BE2C (cell line): ENCODE data around the gene TMEM132E.

Source experiments
- DNase-seq: peaks from one replicate; pipeline ENCODE4 v3.0.0-alpha.2; 2020
- H3K27me3 ChIP-seq: fragments of 250-450 bp; sonication (Bioruptor Pico); 2 replicates; pipeline ENCODE4 v1.5.1; 2020; ENCODE audit warnings: mild to moderate bottlenecking
- H3K36me3 ChIP-seq: fragments of 250-450 bp; sonication (Bioruptor Pico); 2 replicates; pipeline ENCODE4 v1.5.1; 2020; ENCODE audit warnings: mild to moderate bottlenecking
- H3K4me1 ChIP-seq: fragments of 250-450 bp; sonication (Bioruptor Pico); 2 replicates; pipeline ENCODE4 v1.5.1; 2020
- H3K4me3 ChIP-seq: 2 replicates; pipeline ENCODE4 v1.5.1; 2011; ENCODE audit warnings: low read depth, low read length
- H3K9me3 ChIP-seq: fragments of 250-450 bp; sonication (Bioruptor Pico); 2 replicates; pipeline ENCODE4 v1.5.1; 2020
- TF ChIP-seq, protein P1 (sequence below): IDR thresholded peaks from 2 replicates; pipeline ENCODE4 v1.5.1; 2012; ENCODE audit warnings: mild to moderate bottlenecking, low read depth, low read length

TMEM132E gene

DNA sequence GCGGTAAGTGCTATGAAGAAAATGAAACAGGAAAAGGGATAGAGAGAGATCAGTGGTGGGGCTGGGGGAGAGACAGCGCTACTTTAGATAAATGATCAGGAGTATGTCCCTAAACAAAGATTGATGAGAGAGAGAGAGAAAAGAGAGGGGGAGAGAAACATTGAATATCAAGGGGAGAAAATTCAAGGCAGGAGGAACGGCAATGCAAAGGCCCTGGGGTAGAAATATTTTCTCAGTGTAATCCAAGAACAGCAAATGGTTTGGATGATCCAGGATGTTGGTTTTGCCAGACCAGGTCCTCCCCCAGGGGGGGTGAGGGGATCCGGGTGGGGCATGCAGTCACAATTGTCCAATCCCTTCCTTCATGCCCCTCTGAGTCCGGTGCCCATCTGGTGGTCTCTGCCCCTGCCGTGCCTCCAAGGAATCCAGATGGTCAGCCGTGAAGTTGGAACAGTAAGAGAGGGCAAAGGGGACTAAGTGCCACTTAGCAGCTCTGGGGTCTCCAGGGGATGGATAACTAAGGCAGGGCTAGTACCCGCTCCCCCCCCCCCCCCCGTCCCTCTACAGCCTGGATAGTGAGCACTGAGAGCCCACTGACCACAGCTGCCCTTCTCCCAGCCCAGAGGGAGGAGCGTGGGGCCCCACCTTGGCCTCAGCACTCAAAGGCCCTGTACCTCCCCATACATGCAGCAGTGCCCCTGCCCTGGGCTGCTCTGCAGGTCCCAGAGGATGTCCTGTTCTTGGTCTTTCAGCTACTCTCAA is 43.7 kb downstream of the TMEM132E start:
- TF ChIP-seq, protein P1, sequence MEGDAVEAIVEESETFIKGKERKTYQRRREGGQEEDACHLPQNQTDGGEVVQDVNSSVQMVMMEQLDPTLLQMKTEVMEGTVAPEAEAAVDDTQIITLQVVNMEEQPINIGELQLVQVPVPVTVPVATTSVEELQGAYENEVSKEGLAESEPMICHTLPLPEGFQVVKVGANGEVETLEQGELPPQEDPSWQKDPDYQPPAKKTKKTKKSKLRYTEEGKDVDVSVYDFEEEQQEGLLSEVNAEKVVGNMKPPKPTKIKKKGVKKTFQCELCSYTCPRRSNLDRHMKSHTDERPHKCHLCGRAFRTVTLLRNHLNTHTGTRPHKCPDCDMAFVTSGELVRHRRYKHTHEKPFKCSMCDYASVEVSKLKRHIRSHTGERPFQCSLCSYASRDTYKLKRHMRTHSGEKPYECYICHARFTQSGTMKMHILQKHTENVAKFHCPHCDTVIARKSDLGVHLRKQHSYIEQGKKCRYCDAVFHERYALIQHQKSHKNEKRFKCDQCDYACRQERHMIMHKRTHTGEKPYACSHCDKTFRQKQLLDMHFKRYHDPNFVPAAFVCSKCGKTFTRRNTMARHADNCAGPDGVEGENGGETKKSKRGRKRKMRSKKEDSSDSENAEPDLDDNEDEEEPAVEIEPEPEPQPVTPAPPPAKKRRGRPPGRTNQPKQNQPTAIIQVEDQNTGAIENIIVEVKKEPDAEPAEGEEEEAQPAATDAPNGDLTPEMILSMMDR = no peak
- Histone ChIP-seq H3K9me3 (no peaks in the 10 kb centered on the region), H3K27me3 (no peaks in the 10 kb centered on the region), H3K4me1 (peaks cover 56% of the 10 kb centered on the region), H3K4me3 (no peak overlapping the region), H3K36me3 (no peaks in the 10 kb centered on the region)
- DNase-seq = no peak

DNA sequence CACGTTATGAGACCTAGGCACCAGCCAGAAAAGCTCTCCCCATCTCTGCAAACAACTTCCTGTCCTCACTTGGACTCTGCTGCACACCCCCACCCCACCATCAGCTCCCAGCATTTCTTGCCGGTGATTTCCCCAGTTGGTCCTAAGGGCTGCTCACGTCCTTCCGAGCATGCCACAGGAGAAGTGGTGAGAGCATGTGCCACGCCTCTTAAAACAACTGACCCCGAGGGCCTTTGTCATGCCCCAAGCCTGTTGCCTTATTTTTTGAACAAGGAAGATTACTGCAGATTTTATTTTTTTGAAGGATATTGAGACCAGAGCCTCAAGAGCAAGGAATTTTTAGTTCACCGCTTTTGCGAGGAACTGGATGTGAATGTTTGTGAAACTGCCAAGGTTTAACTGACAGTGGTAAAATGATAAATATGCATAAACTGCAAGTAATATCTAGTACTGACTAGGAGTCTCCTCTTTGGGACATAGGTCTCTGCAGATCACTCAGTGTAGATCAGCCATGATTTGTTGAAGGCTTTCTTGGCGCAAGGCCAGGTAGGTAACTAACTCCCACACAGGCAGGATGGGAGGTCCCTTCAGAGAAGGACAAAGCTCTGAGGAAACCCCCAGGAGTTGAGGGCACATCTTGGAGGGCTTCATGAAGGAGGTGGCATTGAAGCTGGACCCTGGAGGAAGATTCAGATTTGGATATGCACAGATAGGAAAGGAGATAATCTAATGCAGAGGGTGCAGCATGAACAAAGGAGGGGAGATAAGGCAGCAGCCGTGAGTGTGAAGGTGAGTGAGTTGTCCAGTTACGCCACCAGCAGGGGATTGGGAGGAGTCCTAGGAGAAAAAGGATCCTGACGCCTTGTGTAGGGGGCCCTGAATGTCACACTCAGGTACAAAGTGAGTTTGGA is 44.7 kb downstream of the TMEM132E start:
- TF ChIP-seq, protein P1 = peak; percentile 41
- no peaks in the 10 kb centered on the region for H3K9me3 ChIP-seq
- DNase-seq = peak; percentile 47

DNA sequence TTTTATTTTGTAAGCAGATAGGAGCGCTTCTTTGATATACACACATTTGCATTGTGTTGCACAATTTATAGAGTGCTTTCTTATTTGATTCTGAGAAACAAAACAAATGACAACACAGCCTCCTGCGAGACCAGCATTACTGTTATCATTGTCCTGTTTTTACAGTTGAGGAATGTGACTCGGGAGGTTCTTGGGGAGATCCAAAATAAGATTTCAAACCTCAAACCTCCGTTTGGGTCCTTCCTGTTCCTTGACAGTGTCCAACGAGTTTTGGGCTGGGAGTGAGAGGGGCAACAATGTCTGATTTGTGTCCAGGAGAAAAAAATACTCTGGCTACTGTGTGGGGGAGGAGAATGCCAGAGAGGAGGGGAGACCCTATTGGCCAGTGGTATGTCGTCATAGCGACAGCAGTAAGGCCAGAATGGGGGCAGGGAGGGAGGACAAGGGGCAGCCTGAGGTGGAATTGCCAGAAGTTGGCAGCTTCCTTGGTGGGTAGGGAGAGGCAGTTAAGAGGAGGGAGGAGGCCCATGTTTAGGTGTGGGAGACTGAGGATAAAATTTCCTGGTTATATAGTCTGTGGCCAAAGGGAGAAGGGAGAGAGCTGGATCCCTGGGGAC is 45.5 kb downstream of the TMEM132E start:
- Histone ChIP-seq H3K4me3 (no peak overlapping the region), H3K27me3 (no peaks in the 10 kb centered on the region), H3K9me3 (no peaks in the 10 kb centered on the region), H3K4me1 (peaks cover 51% of the 10 kb centered on the region), H3K36me3 (no peaks in the 10 kb centered on the region)
- DNase-seq = peak; percentile 49
- TF ChIP-seq, protein P1 = no peak

More for the DNA sequence above, 44.7 kb downstream of the TMEM132E start:
- peaks cover 56% of the 10 kb centered on the region for H3K4me1 ChIP-seq
- H3K4me3 ChIP-seq = no peak overlapping the region
- no peaks in the 10 kb centered on the region for H3K27me3 ChIP-seq
- no peaks in the 10 kb centered on the region for H3K36me3 ChIP-seq

DNA sequence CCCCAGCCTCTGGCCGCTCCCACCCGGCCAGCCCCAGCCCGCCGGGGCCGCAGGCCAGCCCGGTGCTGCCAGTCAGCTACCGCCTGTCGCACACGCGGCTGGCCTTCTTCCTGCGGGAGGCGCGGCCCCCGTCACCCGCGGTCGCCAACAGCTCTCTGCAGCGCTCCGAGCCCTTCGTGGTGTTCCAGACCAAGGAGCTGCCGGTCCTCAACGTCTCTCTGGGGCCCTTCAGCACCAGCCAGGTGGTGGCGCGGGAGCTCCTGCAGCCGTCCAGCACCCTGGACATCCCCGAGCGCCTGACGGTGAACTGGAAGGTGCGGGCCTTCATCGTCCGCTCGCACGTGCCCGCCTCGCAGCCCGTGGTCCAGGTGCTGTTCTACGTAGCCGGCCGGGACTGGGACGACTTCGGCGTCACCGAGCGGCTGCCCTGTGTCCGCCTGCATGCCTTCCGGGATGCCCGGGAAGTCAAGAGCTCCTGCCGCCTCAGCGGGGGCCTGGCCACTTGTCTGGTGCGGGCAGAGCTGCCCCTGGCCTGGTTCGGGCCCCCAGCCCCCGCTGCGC is 46.8 kb downstream of the TMEM132E start:
- Histone ChIP-seq H3K36me3 (no peaks in the 10 kb centered on the region), H3K4me3 (no peak overlapping the region), H3K9me3 (no peaks in the 10 kb centered on the region), H3K27me3 (no peaks in the 10 kb centered on the region), H3K4me1 (peaks cover 38% of the 10 kb centered on the region)
- no peak for DNase-seq
- TF ChIP-seq, protein P1 = no peak

DNA sequence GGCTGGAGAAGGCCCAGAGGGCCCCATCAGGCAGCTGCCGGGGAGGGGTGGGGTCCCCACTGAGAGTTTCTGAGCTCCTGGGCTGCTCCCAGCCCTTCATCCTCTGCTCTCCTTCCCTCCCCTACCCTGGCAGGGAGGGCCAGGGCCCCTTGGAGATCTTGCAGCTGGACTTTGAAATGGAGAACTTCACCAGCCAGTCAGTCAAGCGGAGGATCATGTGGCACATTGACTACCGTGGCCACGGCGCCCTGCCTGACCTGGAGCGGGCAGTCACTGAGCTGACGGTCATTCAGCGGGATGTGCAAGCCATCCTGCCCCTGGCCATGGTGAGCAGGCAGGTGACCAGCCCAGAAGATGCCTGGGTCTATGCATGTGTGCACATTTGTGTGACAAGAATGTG is 49.5 kb downstream of the TMEM132E start:
- H3K36me3 ChIP-seq = no peaks in the 10 kb centered on the region
- no peak for DNase-seq
- H3K4me3 ChIP-seq = no peak overlapping the region
- H3K27me3 ChIP-seq = no peaks in the 10 kb centered on the region
- peaks cover 18% of the 10 kb centered on the region for H3K4me1 ChIP-seq
- TF ChIP-seq, protein P1 = no peak
- H3K9me3 ChIP-seq = no peaks in the 10 kb centered on the region
